ENCODE results near the gene DCDC1. TPM values are rescaled to one million over a fixed set of nuclear protein-coding genes. Genes with fewer than 3 reads are reported as not detected.

Gene DCDC1
- total and polyA plus RNA-seq, 9 donors = 0.16 to 18.4 (median 1.5) TPM

DNA sequence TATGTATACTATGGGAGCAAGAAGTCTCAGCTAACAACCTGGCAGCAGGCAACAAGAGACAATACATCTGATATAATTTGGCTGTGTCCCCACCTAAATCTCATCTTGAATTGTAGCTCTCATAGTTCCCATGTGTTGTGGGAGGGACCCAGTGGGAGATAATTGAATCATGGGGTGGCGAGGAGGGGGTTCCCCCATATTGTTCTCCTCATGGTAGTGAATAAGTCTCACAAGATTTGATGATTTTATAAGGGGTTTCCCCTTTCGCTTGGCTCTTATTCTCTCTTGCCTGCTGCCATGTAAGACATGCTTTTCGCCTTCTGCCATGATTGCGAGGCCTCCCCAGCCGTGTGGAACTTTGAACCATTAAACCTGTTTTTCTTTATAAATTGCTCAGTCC lies 6.3 kb upstream of the DCDC1 start:
- 95 to 99% (median 99%) methylated on average over 5 of the region's 5 CpGs for WGBS, 3 donors
- no peak for DNase-seq

GRCh38 chr11:31366795-31367194 lies 2.7 kb downstream of the DCDC1 start:
- DNase-seq = no peak
- H3K4me3 ChIP-seq = no peak overlapping the region
- intact Hi-C loops (cut with DNase I) = no loop called here
- H3K36me3 ChIP-seq = no peaks in the 10 kb centered on the region
- no peaks in the 10 kb centered on the region for H3K4me1 ChIP-seq (ENCODE audit: insufficient read depth)
- no peaks in the 10 kb centered on the region for H3K9me3 ChIP-seq
- no peaks in the 10 kb centered on the region for H3K27me3 ChIP-seq
- TF ChIP-seq POLR2A (IDR thresholded peaks at IDR 0.05) = no peak
- TF ChIP-seq, protein P1, sequence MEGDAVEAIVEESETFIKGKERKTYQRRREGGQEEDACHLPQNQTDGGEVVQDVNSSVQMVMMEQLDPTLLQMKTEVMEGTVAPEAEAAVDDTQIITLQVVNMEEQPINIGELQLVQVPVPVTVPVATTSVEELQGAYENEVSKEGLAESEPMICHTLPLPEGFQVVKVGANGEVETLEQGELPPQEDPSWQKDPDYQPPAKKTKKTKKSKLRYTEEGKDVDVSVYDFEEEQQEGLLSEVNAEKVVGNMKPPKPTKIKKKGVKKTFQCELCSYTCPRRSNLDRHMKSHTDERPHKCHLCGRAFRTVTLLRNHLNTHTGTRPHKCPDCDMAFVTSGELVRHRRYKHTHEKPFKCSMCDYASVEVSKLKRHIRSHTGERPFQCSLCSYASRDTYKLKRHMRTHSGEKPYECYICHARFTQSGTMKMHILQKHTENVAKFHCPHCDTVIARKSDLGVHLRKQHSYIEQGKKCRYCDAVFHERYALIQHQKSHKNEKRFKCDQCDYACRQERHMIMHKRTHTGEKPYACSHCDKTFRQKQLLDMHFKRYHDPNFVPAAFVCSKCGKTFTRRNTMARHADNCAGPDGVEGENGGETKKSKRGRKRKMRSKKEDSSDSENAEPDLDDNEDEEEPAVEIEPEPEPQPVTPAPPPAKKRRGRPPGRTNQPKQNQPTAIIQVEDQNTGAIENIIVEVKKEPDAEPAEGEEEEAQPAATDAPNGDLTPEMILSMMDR (IDR thresholded peaks at IDR 0.05) = no peak
- no peak for TF ChIP-seq EP300 (IDR thresholded peaks at IDR 0.05)
- WGBS, 3 donors = 88 to 91% (median 91%) methylated on average over 4 of the region's 4 CpGs
- H3K27ac ChIP-seq = no peak overlapping the region

More for the DNA sequence above, 6.3 kb upstream of the DCDC1 start:
- Histone ChIP-seq H3K36me3 (no peaks in the 10 kb centered on the region), H3K4me3 (no peak overlapping the region), H3K9me3 (no peaks in the 10 kb centered on the region), H3K27ac (no peak overlapping the region), H3K4me1 (ENCODE audit: insufficient read depth) (no peaks in the 10 kb centered on the region), H3K27me3 (no peaks in the 10 kb centered on the region)
- no peak for TF ChIP-seq EP300 (IDR thresholded peaks at IDR 0.05)
- no peak for TF ChIP-seq POLR2A (IDR thresholded peaks at IDR 0.05)
- TF ChIP-seq, protein P1 (IDR thresholded peaks at IDR 0.05) = no peak
- intact Hi-C loops (cut with DNase I) = no loop called here

- H3K27ac ChIP-seq = no peak overlapping the region
- no peak for DNase-seq
- H3K36me3 ChIP-seq = no peaks in the 10 kb centered on the region
- intact Hi-C loops (cut with DNase I) = no loop called here
- H3K9me3 ChIP-seq = no peaks in the 10 kb centered on the region
- no peak for TF ChIP-seq POLR2A (IDR thresholded peaks at IDR 0.05)
- no peak for TF ChIP-seq EP300 (IDR thresholded peaks at IDR 0.05)
- TF ChIP-seq, protein P1 (IDR thresholded peaks at IDR 0.05) = no peak
- H3K27me3 ChIP-seq = no peaks in the 10 kb centered on the region
- no peaks in the 10 kb centered on the region for H3K4me1 ChIP-seq (ENCODE audit: insufficient read depth)
- no peak overlapping the region for H3K4me3 ChIP-seq
- WGBS, 3 donors = 84 to 89% (median 85%) methylated on average over 4 of the region's 4 CpGs
These were observed 7.8 kb downstream of the DCDC1 start for GRCh38 chr11:31361743-31362142.

- H3K27ac ChIP-seq = no peak overlapping the region
- DNase-seq = no peak
- no peaks in the 10 kb centered on the region for H3K9me3 ChIP-seq
- H3K36me3 ChIP-seq = no peaks in the 10 kb centered on the region
- H3K4me1 ChIP-seq (ENCODE audit: insufficient read depth) = no peaks in the 10 kb centered on the region
- 87 to 91% (median 90%) methylated on average over 5 of the region's 5 CpGs for WGBS, 3 donors
- intact Hi-C loops (cut with DNase I) = no loop called here
- TF ChIP-seq POLR2A (IDR thresholded peaks at IDR 0.05) = no peak
- TF ChIP-seq, protein P1 (IDR thresholded peaks at IDR 0.05) = no peak
- TF ChIP-seq EP300 (IDR thresholded peaks at IDR 0.05) = no peak
- no peak overlapping the region for H3K4me3 ChIP-seq
- H3K27me3 ChIP-seq = no peaks in the 10 kb centered on the region
These were observed 13.7 kb downstream of the DCDC1 start for GRCh38 chr11:31355817-31356216.
